ENCODE data around the gene EFCAB11.

DNA sequence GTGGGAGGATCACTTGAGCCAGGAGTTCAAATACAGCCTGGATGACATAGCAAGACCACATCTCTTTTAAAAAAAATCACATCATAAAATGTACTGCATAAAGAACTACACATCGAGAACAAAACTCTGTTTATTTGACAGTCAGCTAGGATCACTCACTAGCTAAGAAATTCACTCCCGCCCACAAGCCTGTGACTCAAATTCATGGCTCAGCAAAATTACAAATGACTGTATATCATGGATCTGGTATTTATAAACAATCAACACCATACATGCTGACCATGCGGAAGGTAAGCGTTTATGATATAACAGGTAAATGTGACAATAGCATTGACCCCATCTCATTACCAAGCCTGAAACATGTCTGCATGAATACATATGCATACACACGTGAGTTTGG is 206.5 kb downstream of the EFCAB11 start:
- TF ChIP-seq POLR2A (IDR thresholded peaks at IDR 0.05), result no peak
- TF ChIP-seq, protein P1, sequence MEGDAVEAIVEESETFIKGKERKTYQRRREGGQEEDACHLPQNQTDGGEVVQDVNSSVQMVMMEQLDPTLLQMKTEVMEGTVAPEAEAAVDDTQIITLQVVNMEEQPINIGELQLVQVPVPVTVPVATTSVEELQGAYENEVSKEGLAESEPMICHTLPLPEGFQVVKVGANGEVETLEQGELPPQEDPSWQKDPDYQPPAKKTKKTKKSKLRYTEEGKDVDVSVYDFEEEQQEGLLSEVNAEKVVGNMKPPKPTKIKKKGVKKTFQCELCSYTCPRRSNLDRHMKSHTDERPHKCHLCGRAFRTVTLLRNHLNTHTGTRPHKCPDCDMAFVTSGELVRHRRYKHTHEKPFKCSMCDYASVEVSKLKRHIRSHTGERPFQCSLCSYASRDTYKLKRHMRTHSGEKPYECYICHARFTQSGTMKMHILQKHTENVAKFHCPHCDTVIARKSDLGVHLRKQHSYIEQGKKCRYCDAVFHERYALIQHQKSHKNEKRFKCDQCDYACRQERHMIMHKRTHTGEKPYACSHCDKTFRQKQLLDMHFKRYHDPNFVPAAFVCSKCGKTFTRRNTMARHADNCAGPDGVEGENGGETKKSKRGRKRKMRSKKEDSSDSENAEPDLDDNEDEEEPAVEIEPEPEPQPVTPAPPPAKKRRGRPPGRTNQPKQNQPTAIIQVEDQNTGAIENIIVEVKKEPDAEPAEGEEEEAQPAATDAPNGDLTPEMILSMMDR (IDR thresholded peaks at IDR 0.05), result no peak

Data from esophagus squamous epithelium (tissue), 4 donors.